Inflammatory macrophage (primary cell): Measurements from ENCODE around the gene ZNF445.
"Not testable (repeated sequence)": the region's sequence is repeated elsewhere in the genome, so short reads cannot be mapped to it uniquely, and the experiment has no call there.

Experiments used
- DNase-seq, 2 donors: peaks; one replicate each; pipeline ENCODE4 v3.0.0-alpha.2; 2020 to 2022
- total RNA-seq, 18 experiments: gene quantifications; one replicate each; lab custom pipeline; 2026; ENCODE audit warnings: mixed read lengths in 6 of 18, inconsistent platforms in 2 of 18; lab: John Stamatoyannopoulos, UW

ZNF445 gene
- 3.9 to 32.4 (median 17.3) reads per million in 18 experiments for total RNA-seq

DNA sequence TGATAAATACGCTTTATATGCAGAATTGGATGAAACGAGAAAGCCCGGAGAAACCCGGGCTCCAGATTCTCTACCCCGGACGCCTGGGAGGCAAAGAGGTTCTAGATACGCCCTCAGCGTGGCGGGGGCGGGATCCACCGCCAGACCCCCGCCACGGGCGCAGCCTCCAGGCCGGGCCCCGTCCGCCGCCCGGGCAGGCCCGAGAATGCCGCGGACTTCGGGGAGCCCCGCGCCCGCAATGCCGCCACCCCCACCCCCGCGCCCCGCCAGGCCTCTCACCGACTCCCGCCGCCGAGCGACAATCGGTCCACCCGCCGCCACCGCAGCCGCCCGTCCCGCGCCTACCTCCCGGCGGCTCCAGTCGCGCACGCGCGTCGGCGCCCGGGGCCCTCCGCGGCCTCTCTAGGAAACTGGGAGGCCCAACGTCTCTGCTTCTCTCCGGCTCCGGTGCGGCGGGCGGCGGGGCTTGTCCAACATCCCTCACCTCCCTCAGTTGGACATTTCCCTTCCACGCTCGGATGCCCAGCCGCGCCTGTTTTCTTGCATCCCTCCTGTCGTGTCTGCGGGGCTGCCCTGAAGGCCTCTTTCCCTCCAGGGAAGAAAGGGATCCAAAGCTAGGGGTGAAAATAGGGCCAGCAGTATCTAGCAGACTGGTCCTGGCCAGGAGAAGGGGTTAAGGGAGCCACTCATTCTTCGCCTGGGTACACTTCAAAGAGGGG lies at the start of gene ZNF445:
TSS of gene ZNF445 (minus strand) at position 359 of the 719 bp plus-strand sequence. CDS start 22,121 bp downstream, outside the sequence.
- DNase-seq, result peak; percentile 65 to 79

DNA sequence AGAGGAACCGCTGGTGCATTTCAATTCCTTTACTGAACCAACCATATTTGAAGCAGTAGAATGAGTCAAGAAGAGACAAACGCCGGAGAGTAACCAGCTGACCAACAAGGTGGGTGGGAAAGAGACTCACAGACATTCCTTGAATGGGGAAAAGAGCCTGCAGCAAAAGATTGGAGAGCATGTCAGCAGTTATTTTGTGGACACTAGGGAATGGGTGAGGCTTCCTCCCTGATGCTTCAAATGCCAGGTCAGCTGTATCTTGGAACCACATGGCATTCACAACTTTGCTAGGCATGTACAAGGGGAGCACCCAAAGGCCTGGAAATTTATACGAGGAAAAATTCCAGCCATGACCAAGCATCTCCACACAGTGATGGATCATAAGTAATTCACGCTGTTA lies 47.6 kb upstream of the ZNF445 start:
- DNase-seq, result no peak

DNA sequence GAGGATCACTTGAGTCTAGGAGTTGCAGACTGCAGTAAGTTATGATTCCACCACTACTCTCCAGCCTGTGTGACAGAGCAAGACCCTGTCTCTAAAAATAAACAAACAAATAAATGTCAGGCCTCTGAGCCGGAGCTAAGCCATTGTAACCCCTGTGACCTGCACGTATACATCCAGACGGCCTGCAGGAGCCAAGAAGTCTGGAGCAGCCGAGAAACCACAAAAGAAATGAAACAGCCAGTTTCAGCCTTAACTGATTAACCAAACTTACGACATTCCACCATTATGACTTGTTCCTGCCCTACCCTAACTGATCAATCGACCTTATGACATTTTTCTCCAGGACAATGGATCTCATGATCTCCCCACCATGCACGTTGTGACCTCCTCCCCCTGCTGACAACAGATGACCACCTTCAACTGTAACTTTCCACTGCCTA lies 45.0 kb upstream of the ZNF445 start:
- no peak for DNase-seq

DNA sequence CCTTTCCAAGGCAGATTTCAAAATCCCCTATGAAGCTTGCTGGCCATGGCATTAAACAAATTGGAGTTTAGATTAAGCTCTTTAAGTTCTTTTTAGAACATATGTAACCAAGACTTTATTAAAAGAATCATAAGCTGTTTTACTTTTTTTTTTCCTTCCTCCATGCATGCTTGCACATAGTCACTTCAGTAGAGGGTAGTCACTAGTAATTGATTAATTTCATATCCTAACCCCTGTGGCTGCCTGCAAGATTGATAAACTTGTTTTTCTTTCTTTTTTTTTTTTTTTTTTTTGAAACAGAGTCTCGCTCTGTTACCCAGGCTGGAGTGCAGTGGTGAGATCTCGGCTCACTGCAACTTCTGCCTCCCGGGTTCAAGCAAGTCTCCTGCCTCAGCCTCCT lies 44.3 kb upstream of the ZNF445 start:
- DNase-seq, result no peak

DNA sequence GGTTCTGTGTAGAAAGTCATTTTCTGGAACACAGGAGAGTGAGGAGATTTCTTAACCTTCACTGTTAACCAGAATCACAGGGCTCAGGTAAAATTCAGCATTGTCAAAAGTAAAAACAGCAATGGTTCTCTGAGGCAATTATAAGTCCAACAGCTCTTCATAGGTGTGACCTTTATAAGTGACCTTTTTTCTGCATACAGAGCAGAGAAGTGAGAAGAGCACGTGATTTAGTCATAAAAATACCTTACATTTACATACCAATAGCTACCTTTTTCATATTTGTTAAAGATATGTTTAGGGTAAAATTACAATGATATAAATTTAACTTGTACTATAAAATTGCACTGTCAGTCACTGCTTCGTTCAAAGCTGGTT lies 41.3 kb upstream of the ZNF445 start:
- no peak for DNase-seq

DNA sequence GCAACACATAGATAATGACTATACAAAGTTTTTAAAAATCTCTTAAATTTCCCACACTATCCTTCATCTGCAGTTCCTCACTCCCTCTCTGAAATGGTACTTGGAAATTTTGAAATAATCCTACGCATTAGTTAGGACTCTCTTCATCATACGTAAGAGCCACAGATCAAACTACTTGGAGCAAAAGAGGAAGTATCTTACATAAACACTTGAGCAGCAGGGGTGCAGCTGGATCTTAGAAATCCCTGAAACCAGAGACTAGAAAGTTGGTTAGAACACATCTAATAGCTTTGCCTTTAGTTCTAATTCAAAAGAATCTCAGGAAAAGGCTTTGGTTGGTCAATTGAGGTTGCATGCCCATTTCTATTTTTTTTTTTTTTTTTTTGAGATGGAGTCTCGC lies 38.8 kb upstream of the ZNF445 start:
- peak; percentile 62 to 71 for DNase-seq

DNA sequence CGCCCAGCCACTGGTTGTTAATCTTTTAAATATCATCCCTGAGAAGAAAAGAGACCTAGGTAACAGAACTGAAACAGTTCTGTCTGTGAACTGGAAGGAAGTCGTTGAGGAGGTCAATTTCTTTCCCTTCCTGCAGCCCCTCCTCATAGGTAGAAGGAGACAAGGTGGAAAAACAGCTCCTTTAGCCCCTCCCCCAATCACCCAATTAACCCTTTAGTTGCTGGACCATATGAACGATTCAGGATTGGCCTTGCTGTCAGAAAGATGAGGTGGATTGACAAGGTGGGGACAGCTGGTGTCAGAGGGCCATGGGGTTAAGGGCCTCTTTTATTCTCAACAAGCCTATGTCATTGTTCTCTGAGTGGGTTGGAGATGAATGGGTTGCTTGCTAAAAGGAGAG lies 36.0 kb upstream of the ZNF445 start:
- no peak for DNase-seq

DNA sequence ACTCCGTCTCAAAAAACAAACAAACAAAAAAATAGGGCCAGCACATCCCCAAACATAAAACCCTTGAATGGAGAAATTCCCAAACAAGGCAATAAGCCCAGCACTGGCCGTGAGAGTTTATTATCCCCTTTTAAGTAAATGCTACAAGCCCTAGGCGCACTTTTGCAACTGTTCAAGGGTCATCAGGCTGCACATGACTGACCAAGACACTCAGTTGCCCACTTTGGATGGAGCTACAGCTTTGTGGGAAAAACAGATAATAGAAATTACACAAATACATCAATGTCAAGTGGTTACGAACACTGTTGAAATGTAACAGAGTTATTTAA lies 33.7 kb upstream of the ZNF445 start:
- DNase-seq, result no peak

DNA sequence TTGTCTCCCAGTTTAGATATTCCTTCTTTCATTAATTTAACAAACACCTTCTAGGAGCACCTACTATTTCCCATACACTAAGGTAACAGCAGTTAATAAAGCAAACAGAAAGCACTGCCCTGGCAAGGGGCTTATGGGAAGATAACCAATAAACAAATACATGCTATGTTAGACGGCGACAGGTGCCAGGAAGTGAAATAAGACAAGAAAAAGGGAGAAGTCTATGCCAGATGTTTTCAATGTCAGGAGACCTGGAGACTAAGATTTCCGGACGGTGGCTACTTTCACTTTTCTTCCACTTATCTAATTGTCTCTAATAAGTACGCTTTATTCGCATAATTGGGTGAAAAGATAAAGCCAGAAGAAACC lies 32.5 kb upstream of the ZNF445 start:
- DNase-seq, result peak in 1 of 2 donors; percentile 3

DNA sequence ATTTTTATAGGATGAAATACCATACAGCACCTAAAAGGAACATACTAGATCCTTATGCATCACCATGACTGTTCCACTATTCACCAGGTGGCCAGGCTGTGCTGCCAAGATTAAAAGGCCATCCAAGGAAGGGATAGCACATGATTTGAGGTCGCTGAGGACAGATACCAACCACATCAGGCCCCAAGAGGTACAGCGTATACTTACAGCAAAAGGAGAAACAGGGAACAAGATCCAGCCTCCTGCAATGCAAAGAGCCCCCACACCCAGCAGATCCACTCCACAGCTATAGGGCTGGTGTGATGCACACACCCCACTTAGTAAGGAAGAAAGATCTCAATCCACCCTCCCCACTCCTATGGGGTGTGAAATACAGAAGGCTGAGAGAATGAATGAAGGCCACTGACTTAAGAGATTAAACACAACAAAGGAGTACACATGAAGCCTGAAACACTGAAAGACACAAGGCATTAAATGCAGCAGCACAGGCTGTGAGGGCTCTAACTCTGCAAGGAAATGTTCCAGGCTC lies 32.0 kb upstream of the ZNF445 start:
- peak in 1 of 2 donors; percentile 14 for DNase-seq

DNA sequence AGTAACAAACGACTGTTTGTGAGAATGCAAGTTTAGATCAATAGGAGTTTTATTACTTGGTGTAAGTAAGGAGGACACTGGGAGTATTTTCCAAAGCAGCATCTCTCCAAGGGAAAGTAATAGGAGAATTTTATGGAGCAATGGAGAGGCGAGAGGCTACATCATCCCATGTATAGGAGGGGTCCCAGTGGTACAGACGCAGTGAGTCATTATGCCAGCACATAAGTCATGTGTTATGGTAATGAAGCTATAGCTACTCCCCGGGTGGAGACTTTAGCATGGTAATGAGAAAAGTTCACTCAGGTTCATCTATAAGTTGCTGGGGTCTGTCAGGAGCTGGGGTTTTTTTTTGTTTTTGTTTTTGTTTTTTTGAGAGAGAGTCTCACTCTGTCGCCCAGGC lies 29.5 kb upstream of the ZNF445 start:
- no peak for DNase-seq

DNA sequence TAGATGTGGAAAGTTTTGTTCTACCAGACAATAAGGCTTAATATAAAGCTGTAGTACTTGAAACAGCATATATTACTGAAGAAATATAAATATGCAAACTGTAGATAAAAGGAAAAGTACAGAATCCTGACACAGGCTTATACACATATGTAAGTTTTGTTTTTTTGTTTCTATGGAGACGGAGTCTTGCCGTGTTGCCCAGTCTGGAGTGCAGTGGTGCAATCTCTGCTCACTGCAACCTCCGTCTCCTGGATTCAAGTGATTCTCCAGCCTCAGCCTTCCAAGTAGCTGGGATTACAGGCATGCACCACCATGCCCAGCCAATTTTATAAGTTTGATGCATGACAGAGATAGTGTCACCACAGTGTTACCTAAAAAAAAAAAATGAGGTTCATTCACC lies 29.1 kb upstream of the ZNF445 start:
- no peak for DNase-seq

DNA sequence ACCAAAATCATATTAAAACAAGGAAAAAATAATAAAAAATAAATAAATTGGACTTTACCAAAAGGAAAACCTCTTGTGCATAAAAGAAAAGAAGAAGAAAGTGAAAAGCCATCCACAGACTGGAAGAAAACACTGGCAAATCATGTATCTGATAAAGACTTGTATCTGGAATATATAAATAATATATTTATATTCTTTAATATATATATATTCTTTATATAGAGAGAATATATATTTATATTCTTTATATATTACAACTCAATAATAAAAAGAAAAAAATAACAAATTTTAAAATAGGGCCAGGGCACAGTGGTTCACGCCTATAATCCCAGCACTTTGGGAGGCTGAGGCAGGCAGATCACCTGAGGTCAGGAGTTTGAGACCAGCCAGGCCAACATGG lies 27.1 kb upstream of the ZNF445 start:
- no peak for DNase-seq

DNA sequence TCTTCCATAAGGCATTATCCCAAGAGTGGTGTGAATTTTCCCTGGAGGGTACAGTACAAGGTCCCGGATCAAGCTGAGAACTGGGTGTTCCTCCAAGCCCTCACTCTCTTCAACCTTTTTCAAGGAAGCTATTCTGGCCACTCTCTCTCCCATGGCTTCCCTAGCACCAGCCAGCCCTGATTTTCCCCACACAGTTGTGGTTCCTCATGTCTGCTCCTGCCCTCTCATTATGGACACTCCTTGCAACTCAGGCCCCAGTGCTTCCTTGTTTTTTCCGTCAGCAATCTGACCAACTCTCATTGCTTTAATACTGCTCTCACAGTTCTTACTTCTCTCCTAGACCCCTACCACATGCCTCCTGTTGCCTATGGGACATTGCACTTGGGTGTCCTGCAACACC lies 25.7 kb upstream of the ZNF445 start:
- peak in 1 of 2 donors; percentile 15 for DNase-seq

DNA sequence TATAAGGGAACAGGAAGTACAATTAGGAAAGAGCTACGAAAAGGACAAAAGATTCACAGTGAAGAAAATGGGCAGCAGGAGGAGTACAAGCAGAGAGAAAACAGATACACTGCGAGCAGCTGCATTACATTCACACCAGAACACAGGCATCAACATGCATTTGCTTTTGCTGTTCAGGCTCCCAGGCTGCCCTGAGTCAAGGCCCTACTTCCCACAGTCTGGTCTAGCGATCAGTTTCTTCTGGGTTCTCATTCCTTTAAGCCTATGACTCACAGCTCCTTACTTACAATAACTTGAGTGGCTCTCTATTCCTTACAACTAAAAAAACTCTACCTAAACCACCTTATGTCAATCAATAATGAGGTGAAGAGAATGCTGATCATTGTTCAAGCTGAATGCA lies 24.5 kb upstream of the ZNF445 start:
- no peak for DNase-seq

DNA sequence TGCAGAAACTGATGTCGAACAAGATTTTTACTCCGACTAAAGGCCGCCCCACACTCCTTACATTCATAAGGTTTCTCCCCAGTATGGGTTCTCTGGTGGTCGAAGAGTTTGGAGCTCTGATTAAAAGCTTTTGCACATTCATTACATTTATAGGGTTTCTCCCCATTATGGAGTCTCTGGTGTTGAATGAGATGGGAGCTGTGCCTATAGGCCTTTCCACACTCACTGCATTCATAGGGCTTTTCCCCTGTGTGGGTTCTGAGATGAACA lies 22.4 kb upstream of the ZNF445 start:
- not testable (repeated sequence) for DNase-seq

DNA sequence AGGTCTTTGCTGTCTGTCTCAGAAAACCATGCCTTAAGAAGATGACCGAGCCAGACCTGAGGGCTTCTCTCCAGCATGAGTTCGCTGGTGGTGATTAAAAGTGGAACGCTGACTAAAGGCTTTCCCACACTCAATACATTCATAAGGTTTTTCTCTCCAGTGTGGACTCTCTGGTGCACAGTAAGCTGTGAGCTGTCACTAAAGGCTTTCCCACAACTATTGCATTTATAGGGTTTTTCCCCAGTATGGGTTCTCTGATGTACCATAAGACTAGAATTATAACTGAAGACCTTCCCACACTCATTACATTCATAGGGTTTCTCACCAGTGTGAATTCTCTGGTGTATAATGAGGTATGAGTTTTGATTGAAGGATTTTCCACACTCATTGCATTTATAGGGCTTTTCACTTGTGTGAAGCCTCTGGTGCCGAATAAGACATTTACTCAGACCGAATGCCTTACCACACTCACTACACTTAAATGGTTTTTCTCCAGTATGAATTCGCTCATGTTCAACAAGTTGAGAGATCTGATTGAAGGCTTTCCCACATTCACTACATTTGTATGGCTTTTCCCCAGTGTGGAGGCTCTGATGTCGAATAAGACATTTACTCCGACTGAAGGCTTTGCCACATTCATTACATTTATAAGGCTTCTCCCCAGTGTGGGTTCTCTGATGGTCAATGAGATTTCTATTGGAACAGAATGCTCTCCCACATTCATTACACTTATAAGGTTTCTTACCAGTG lies 21.9 kb upstream of the ZNF445 start:
- no peak for DNase-seq

DNA sequence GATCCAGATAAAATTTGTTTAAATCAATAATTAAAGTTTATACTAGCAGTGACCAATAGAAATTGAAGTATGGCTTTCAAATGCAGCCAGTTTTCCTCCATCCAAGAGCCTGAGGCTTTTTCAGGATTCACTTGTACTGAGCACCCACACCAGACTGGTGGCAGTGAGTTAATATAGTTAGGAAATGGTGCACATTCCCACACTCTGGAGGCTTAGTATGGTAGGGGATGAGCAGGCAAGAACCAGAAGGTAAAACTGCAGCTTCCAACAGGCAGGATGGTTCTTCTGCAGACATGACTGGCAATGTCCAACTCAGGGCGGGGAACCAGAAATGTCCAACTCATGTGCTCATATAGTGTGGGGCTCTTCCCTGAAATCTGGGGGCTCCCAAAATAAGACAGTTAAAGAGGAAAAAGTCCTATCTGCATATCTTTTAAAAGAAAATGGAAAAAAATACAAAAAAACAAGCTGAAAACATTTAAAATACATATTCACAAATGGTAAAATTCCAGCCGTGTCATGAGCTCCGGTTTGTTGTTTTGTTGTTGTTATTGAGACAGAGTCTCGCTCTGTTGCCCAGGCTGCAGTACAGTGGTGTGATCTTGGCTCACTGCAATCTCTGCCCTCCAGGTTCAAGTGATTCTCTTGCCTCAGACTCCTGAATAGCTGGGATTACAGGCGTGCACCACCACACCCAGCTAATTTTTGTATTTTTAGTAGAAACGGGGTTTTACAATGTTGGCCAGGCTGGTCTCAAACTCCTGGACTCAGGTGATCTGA lies 18.4 kb upstream of the ZNF445 start:
- DNase-seq, result no peak

DNA sequence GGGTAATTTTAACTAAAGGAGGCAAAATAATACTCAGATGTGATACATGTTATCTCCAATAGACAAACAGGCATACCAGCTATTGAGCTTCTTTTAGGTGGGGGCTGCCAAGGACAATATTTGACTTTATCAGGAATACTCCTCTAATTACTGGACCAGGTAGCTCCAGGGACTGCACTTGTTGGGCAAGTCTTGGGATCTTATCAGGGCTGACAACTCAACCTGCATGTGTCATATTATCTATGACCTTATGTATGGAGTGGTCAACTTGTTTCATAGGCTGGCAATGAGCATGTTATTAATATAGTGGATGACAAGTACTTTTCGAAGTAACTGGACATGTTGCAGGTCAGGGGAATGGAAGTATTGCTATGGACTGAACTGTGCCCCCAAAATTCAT lies 15.0 kb upstream of the ZNF445 start:
- no peak for DNase-seq

DNA sequence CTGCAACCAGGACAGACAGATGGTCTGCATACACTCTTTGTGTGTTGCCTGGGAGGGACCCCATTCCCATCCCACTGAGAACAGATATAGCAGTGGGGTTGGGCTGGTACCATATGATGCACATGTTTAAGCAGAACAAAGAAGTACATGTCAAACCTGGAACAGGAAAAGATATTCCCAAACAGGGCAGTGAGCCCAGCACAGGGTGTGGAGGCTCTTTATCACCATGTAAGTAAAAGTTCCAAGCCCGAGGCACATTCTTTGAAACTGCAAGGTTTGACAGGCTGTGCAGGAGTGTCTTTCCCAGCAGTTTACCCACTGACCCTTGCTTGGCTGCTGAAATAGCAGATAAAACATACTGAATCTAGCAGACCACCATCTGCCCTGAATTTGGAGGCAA lies 5.3 kb upstream of the ZNF445 start:
- no peak for DNase-seq

DNA sequence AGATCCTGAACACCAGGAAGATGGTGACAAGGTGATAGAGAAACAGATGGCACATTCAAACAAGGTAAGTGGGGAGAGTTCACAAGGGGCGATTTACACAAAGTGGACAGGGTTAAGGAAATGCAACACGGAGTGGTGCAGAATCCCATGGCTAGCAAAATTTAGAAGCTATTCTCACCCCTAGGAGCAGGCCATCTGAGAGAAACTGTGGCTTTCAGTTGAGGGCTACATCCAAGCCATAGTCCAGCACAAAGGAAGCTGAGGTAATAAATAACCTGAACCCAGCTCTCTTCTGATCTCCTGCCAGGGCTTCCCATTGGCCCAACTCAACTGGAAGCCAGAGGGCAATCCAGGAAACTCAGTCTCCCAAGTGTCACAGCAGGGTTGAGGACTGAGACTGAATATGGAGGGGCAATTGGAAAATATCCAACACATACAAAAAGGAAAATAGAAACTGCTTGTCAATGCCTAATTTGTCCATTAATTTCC lies 1.2 kb upstream of the ZNF445 start:
- DNase-seq, result no peak

DNA sequence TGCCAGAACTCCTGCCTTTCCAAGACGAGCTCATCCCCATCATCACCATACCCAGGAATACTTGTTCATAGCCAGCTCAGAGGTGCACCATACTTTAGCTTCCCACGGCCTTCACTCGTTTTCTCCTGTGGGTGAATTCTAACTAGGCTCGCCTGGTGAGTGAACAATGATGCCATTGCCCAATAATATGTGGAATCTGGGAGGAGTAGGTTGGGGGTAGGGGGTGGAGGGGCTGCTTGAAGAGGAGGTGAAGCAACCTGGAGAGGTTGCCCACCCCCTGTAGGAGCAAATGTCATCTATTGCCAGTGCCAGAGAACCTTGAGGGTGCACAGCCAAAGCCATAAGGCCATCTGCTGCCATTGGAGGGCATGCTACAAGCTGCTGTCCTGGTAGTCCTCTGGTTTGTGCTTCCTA lies 592 bp upstream of the ZNF445 start:
- DNase-seq, result no peak

DNA sequence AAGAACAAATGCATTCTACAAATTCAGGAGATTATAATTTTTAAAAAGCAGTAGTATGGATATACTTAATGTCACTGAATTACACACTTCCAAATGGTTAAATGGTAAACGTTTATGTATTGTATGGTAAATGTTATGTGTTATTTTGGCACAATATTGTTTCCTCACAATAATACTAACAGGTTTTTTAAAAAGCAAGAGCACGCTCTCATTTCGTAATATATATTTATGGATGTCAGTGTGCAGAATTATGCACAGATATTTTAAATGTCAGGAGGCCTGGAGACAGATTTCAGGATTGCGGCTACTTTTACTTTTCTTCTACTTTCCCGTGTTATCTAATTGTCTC lies 533 bp downstream of the ZNF445 start:
- no peak for DNase-seq

DNA sequence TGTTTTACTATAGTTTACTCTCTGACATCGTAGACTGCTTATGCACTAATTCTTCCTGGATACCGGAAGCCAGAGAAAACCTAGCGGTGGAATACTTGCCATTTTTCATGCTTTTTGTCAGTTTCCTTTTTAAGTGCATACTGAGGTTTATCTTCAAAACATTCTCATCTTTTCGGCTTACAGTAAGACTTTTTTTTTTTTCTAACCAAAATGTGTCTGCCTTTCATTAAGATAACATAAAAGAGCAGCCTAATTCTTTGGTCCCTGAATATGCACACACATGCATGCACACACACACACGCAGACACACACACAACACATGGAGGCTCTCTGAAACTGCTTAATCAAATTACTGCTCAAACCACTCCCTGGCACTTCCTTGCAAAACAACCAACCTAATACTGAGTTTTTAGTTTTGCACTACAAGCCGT lies 1.3 kb downstream of the ZNF445 start:
- DNase-seq, result peak; percentile 7 to 36
